Endothelial cell of umbilical vein (primary cell): ENCODE data around the gene CACNA1C. TPM values are rescaled to one million over a fixed set of nuclear protein-coding genes. Genes with fewer than 3 reads are reported as not detected.

Source experiments
- BruUV-seq: library from RNA; stranded (reverse); fragments of 400-500 nt; replicated peaks from 2 replicates; lab custom pipeline; 2021; lab: Mats Ljungman, UMichigan
- CTCF ChIA-PET: fragments of 300-600, 350-600 bp; sonication (Branson Sonifier 250); formaldehyde crosslinking; loops from one replicate; lab custom pipeline; 2021; ENCODE audit warnings: antibody characterized with exemption, inconsistent platforms; lab: Charles Lee
- POLR2A ChIA-PET: fragments of 300-600, 350-600 bp; sonication (Branson Sonifier 250); formaldehyde crosslinking; loops from one replicate; lab custom pipeline; 2021; ENCODE audit warnings: antibody characterized with exemption, inconsistent platforms; lab: Charles Lee
- DNase-seq: peaks from one replicate; pipeline ENCODE4 v3.0.0-alpha.2; 2011; ENCODE audit warnings: low read depth, low spot score
- FAIRE-seq: peaks from 2 replicates; lab custom pipeline; 2011; peaks lifted over from hg19 to GRCh38; lab: Jason Lieb, UNC
- H2AFZ ChIP-seq: 2 replicates; pipeline ENCODE4 v1.6.0; 2012; ENCODE audit warnings: low read depth, low read length, control low read depth, inconsistent platforms
- H3K27ac ChIP-seq: 2 replicates; pipeline ENCODE4 v1.5.1; 2011; ENCODE audit warnings: low read depth, mild to moderate bottlenecking, control low read depth, low read length, moderate library complexity; ENCODE audit not compliant: insufficient read depth
- H3K27me3 ChIP-seq, 2 experiments: 2 replicates each; pipeline versions ENCODE4 v1.6.0 to v1.6.1; 2011; ENCODE audit warnings: low read length in 2 of 2, mixed read lengths in 1 of 2; ENCODE audit not compliant: control insufficient read depth in 2 of 2, insufficient read depth in 2 of 2
- H3K36me3 ChIP-seq, 2 experiments: 2 replicates in 1 of 2; 3 replicates in 1 of 2; pipeline ENCODE4 v1.5.1; 2011; ENCODE audit warnings: low read length in 2 of 2, mild to moderate bottlenecking in 1 of 2, moderate library complexity in 1 of 2; ENCODE audit not compliant: control insufficient read depth in 2 of 2, insufficient read depth in 2 of 2; ENCODE audit errors: extremely low read depth in 1 of 2
- H3K4me1 ChIP-seq: 3 replicates; pipeline ENCODE4 v1.5.1; 2011; ENCODE audit warnings: mild to moderate bottlenecking, low read length; ENCODE audit not compliant: control insufficient read depth, insufficient read depth; ENCODE audit errors: extremely low read depth
- H3K4me2 ChIP-seq: 2 replicates; pipeline ENCODE4 v1.6.1; 2011; ENCODE audit warnings: low read length, control low read depth, mixed read lengths; ENCODE audit not compliant: insufficient read depth
- H3K4me3 ChIP-seq, 3 experiments: fragments of 200-600 bp in 1 of 3; sonication (generic), shearing (Covaris generic) in 1 of 3; replicated peaks in 1 of 3; 2 replicates each; pipeline ENCODE4 v1.5.1; 2011 to 2016; ENCODE audit warnings: control low read depth in 3 of 3, low read length in 3 of 3, mild to moderate bottlenecking in 2 of 3, inconsistent platforms in 1 of 3, low read depth in 1 of 3, moderate library complexity in 1 of 3; ENCODE audit not compliant: insufficient read depth in 1 of 3
- H3K79me2 ChIP-seq: 2 replicates; pipeline ENCODE4 v1.6.0; 2012; ENCODE audit warnings: low read length, inconsistent platforms; ENCODE audit not compliant: control insufficient read depth, insufficient read depth
- H3K9ac ChIP-seq: replicated peaks from 2 replicates; pipeline ENCODE3; 2011; ENCODE audit warnings: low read length, control low read depth; ENCODE audit not compliant: insufficient read depth; ENCODE audit errors: extremely low read depth
- H3K9me1 ChIP-seq: replicated peaks from 3 replicates; pipeline ENCODE4 v1.6.0; 2011; ENCODE audit warnings: mild to moderate bottlenecking, low read length; ENCODE audit not compliant: control insufficient read depth, insufficient read depth; ENCODE audit errors: extremely low read depth
- H3K9me3 ChIP-seq: replicated peaks from 2 replicates; pipeline ENCODE4 v1.5.1; 2012; ENCODE audit warnings: low read length, inconsistent platforms; ENCODE audit not compliant: control insufficient read depth, insufficient read depth
- H4K20me1 ChIP-seq: replicated peaks from 2 replicates; pipeline ENCODE3; 2011; ENCODE audit warnings: mild to moderate bottlenecking, low read length; ENCODE audit not compliant: control insufficient read depth, insufficient read depth; ENCODE audit errors: extremely low read depth
- EZH2 ChIP-seq: IDR thresholded peaks from 2 replicates; pipeline ENCODE4 v1.6.1; 2012; ENCODE audit warnings: borderline replicate concordance, low read depth, mild to moderate bottlenecking, moderate library complexity, low read length, inconsistent platforms; ENCODE audit not compliant: severe bottlenecking
- FOS ChIP-seq: IDR thresholded peaks from 2 replicates; pipeline ENCODE4 v1.6.1; 2011; ENCODE audit warnings: mild to moderate bottlenecking, low read length, moderate library complexity, borderline replicate concordance; ENCODE audit not compliant: insufficient read depth
- GATA2 ChIP-seq: IDR thresholded peaks from 2 replicates; pipeline ENCODE4 v1.7.0; 2011; ENCODE audit warnings: low read depth, mild to moderate bottlenecking, moderate library complexity, mixed read lengths, low read length; ENCODE audit not compliant: insufficient read length, insufficient read depth
- JUN ChIP-seq: IDR thresholded peaks from 2 replicates; pipeline ENCODE4 v1.6.1; 2011; ENCODE audit warnings: borderline replicate concordance, low read depth; ENCODE audit not compliant: insufficient read length, insufficient read depth
- MYC ChIP-seq: IDR thresholded peaks from one replicate; pipeline ENCODE4 v1.6.1; 2011; ENCODE audit warnings: mild to moderate bottlenecking, low read depth, low read length
- POLR2A ChIP-seq: IDR thresholded peaks from 2 replicates; pipeline ENCODE4 v1.6.1; 2012; ENCODE audit warnings: low read depth, mild to moderate bottlenecking, control low read depth, low read length
- POLR2AphosphoS5 ChIP-seq: IDR thresholded peaks from 2 replicates; pipeline ENCODE4 v1.6.1; 2012; ENCODE audit warnings: low read depth, mild to moderate bottlenecking, control low read depth, low read length, moderate library complexity; ENCODE audit not compliant: insufficient read depth
- dilution Hi-C: fragments of 300-500 bp; cut with MboI; formaldehyde crosslinking; loops from one replicate; pipeline ENCODE4 v1.15.0; 2019; ENCODE audit warnings: low sequenced_read_pairs; ENCODE audit not compliant: extremely low pct_ligation_motif_present
- intact Hi-C: fragments of 100-400 bp; cut with micrococcal nuclease; formaldehyde crosslinking; loops from one replicate; pipeline ENCODE4 v1.10.0; 2022
- polyA plus RNA-seq, 4 experiments: library from polyadenylated mRNA; depleted of rRNA in 3 of 4; stranded (reverse) in 3 of 4; unstranded in 1 of 4; fragments of >200 nt; gene quantifications; 2 replicates each; pipeline versions ENCODE4 v1.2.1 to v1.2.3, GENCODE V29; 2011 to 2012; ENCODE audit warnings: missing spikeins in 1 of 4
- total RNA-seq: library from RNA; stranded (reverse); gene quantifications from 2 replicates; pipeline ENCODE4 v1.2.3, GENCODE V29; 2021
- TF ChIP-seq, protein P1 (sequence below), 2 donors: IDR thresholded peaks; 1 replicate in 1 of 2; 2 replicates in 1 of 2; pipeline ENCODE4 v1.5.1; 2011; ENCODE audit warnings: low read length in 2 of 2, mild to moderate bottlenecking in 2 of 2, moderate library complexity in 2 of 2, control low read depth in 1 of 2, inconsistent platforms in 1 of 2, low read depth in 1 of 2; ENCODE audit not compliant: insufficient read depth in 1 of 2; ENCODE audit errors: extremely low read depth in 1 of 2
- TF ChIP-seq, protein P2 (sequence below): IDR thresholded peaks from 2 replicates; pipeline ENCODE4 v1.6.1; 2011; ENCODE audit not compliant: insufficient read depth, insufficient read length

CACNA1C gene
- total and polyA plus RNA-seq, 2 donors (not counting 3 experiments of a cell fraction or from before 2014, with no cell fraction given), result not detected

DNA sequence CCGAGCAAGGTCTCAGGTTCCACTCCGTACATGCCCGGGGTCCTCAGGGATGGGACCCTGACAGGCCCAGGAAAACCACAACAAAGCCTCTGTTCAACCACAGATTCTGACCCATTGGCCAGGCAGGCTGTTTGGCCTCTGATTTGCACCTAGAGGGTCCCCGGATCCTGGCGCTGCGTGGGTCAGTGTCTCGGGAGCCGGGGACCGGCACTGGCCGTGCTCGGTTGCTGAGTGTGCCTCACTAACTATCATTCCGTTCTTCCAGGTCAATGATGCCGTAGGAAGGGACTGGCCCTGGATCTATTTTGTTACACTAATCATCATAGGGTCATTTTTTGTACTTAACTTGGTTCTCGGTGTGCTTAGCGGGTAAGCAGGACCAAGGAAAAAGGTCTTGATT lies 451.8 kb downstream of the CACNA1C start:
- TF ChIP-seq, protein P1, sequence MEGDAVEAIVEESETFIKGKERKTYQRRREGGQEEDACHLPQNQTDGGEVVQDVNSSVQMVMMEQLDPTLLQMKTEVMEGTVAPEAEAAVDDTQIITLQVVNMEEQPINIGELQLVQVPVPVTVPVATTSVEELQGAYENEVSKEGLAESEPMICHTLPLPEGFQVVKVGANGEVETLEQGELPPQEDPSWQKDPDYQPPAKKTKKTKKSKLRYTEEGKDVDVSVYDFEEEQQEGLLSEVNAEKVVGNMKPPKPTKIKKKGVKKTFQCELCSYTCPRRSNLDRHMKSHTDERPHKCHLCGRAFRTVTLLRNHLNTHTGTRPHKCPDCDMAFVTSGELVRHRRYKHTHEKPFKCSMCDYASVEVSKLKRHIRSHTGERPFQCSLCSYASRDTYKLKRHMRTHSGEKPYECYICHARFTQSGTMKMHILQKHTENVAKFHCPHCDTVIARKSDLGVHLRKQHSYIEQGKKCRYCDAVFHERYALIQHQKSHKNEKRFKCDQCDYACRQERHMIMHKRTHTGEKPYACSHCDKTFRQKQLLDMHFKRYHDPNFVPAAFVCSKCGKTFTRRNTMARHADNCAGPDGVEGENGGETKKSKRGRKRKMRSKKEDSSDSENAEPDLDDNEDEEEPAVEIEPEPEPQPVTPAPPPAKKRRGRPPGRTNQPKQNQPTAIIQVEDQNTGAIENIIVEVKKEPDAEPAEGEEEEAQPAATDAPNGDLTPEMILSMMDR (IDR thresholded peaks at IDR 0.05; ENCODE audit: extremely low read depth in 1 of 2, insufficient read depth in 1 of 2, low read depth in 1 of 2, low read length in 2 of 2), result no peak
- TF ChIP-seq POLR2A (no peak), JUN (no peak), EZH2 (no peak), GATA2 (no peak), MYC (no peak), POLR2AphosphoS5 (no peak), FOS (no peak)
- TF ChIP-seq, protein P2, sequence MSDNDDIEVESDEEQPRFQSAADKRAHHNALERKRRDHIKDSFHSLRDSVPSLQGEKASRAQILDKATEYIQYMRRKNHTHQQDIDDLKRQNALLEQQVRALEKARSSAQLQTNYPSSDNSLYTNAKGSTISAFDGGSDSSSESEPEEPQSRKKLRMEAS, result no peak
- dilution Hi-C loops, result no loop called here
- no peak for FAIRE-seq

More for the DNA sequence above, 451.8 kb downstream of the CACNA1C start:
- H3K9me3 ChIP-seq, result no peaks in the 10 kb centered on the region
- no peak overlapping the region for H3K27ac ChIP-seq
- no peaks in the 10 kb centered on the region for H4K20me1 ChIP-seq
- BruUV-seq, result no TSS peak
- H3K79me2 ChIP-seq, result no peaks in the 10 kb centered on the region
- intact Hi-C loops, result no loop called here
- H3K27me3 ChIP-seq, result no peaks in the 10 kb centered on the region
- H2AFZ ChIP-seq, result no peak overlapping the region
- POLR2A ChIA-PET, result no interaction called here
- no peaks in the 10 kb centered on the region for H3K4me1 ChIP-seq
- H3K4me3 ChIP-seq, result no peak overlapping the region
- H3K9ac ChIP-seq, result no peak overlapping the region
- no peak overlapping the region for H3K4me2 ChIP-seq
- no peaks in the 10 kb centered on the region for H3K36me3 ChIP-seq
- DNase-seq, result no peak
- CTCF ChIA-PET, result no interaction called here
- H3K9me1 ChIP-seq, result no peaks in the 10 kb centered on the region
